Measurements from ENCODE around the gene ANTKMT. TPM values are rescaled to one million over a fixed set of nuclear protein-coding genes. Genes with fewer than 3 reads are reported as not detected.

The ANTKMT gene
- total RNA-seq, 2 experiments from 2014 or later = 8.1 TPM

DNA sequence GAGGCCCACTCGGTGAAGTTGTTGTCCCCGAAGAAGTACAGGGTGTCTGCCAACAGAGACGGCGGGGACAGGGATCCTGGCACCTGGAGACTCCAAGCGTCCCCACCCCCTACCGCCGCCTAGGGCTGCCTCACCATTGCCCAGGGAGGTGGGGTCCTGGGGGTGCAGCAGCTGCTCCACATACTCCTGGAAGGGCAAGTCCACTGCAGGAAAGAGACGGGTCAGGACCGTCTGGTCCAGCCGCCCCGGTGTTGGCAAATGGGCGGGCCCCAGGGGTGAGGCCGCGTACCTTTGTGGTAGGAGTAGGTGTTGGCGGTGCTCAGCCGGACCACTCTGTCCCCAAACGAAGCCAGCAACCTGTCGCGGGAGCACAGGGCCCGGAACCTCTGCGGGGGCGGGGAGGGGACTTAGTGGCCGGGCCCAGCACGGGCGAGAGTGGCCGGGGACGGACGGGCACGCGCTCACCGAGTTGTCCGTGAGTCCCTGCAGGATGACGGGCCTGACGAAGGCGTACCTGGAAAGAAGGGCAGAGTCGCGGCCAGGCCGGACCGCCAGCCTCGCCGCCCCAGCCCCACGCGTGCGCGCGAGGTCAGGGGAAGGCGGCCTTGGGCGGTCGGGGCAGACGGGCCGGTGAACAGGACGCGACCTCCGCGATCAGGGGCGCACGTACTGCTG, 37.4 kb upstream of the ANTKMT start:
- Histone ChIP-seq H3K27me3 (ENCODE audit: control insufficient read depth in 1 of 2, insufficient read depth in 2 of 2, low read length in 2 of 2) (no peaks in the 10 kb centered on the region), H3K4me3 (ENCODE audit: low read length) (peak overlapping the region; percentile 43), H3K9me3 (ENCODE audit: control insufficient read depth in 1 of 2, insufficient read depth in 1 of 2, low read length in 2 of 2) (no peaks in the 10 kb centered on the region), H3K27ac (ENCODE audit: low read depth in 1 of 2, low read length in 2 of 2) (peak overlapping the region; percentile 41 to 57), H3K36me3 (ENCODE audit: insufficient read depth, low read length) (peaks cover 29% of the 10 kb centered on the region), H3K4me1 (ENCODE audit: insufficient read depth, low read length) (peaks cover 66% of the 10 kb centered on the region)
- ChIA-PET CTCF (no interaction called here), POLR2A (interaction anchor here (0.9 to 1.9 kb wide), 6 partner anchors 8 to 296 kb away, joined by 3 to 12 read pairs (median 5); partner anchors contain the start of genes RHBDL1 and RHOT2)
- H3K9me3 Mint-ChIP-seq = no peaks in the 10 kb centered on the region
- TF ChIP-seq, protein P1, sequence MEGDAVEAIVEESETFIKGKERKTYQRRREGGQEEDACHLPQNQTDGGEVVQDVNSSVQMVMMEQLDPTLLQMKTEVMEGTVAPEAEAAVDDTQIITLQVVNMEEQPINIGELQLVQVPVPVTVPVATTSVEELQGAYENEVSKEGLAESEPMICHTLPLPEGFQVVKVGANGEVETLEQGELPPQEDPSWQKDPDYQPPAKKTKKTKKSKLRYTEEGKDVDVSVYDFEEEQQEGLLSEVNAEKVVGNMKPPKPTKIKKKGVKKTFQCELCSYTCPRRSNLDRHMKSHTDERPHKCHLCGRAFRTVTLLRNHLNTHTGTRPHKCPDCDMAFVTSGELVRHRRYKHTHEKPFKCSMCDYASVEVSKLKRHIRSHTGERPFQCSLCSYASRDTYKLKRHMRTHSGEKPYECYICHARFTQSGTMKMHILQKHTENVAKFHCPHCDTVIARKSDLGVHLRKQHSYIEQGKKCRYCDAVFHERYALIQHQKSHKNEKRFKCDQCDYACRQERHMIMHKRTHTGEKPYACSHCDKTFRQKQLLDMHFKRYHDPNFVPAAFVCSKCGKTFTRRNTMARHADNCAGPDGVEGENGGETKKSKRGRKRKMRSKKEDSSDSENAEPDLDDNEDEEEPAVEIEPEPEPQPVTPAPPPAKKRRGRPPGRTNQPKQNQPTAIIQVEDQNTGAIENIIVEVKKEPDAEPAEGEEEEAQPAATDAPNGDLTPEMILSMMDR (IDR thresholded peaks at IDR 0.05) = no peak
- H3K27ac Mint-ChIP-seq = peak overlapping the region; percentile 33
- H3K4me1 Mint-ChIP-seq (ENCODE audit: low read depth) = peaks cover 15% of the 10 kb centered on the region
- H3K27me3 Mint-ChIP-seq = no peaks in the 10 kb centered on the region
- intact Hi-C loops (cut with DNase I, micrococcal nuclease) = loop anchor here in 1 of 2 experiments (1.0 kb wide), 1 partner anchor 47 kb away; the partner anchor contains the start of gene METTL26
- ATAC-seq (ENCODE audit: poor library complexity) (no peak), DNase-seq (peak in 1 of 14 experiments; percentile 54)
- H3K36me3 Mint-ChIP-seq (ENCODE audit: low read depth) = peaks cover 19% of the 10 kb centered on the region
- peak overlapping the region; percentile 83 for H3K4me3 Mint-ChIP-seq

DNA sequence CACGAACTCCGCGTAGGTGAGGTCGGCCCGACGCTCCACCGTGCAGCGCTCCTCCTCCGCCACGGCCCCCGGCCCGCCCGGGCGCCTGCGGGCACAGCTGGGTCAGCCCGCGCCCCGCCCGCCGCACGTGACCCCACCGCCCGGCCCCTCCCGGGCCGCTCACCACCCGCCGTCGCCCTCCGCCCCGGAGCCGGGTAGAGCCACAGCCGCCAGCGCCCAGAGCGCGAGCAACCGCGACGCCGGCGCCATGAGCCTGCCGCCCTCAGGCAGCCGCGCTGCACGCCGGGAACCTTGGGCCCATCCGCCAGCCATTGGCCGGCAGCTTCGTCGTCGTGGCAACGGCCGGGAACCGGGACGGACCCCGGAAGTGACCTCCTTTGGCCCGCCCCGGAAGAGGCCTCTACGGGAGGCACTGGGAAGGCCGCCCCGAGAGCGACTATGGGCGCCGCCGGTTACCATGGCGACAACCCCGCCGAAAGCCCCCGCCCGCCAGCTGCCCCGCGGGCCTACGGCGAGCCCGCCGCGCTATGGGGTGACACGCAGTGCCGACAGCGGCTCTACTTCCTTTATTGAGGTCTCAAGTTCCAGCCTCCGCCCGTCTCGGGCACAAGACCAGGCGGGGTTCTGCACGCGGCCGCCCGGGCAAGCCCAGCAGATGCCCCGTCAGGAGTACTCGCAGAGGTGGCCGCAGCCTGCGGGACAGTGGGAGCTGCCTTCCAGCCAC, 36.7 kb upstream of the ANTKMT start, which contains the start of gene JMJD8:
Gene JMJD8, minus strand, starts transcription at position 264 of the 724 bp plus-strand sequence. Its CDS starts 15 bp downstream, at position 249.
- peak; percentile 90 to 99 (median 96) for DNase-seq
- peak within 1 kb of the TSS; percentile 83 for H3K4me3 Mint-ChIP-seq
- POLR2A ChIA-PET = interaction anchor here (0.9 to 1.9 kb wide), 6 partner anchors 9 to 295 kb away, joined by 3 to 12 read pairs (median 5); partner anchors contain the start of genes RHBDL1 and RHOT2
- Histone ChIP-seq H3K27me3 (ENCODE audit: control insufficient read depth in 1 of 2, insufficient read depth in 2 of 2, low read length in 2 of 2) (no peaks in the 10 kb centered on the region), H3K4me3 (ENCODE audit: low read length) (peak within 1 kb of the TSS; percentile 63), H3K36me3 (ENCODE audit: insufficient read depth, low read length) (peaks cover 29% of the 10 kb centered on the region), H3K27ac (ENCODE audit: low read depth in 1 of 2, low read length in 2 of 2) (peak within 1 kb of the TSS; percentile 62 to 70), H3K4me1 (ENCODE audit: insufficient read depth, low read length) (peaks cover 69% of the 10 kb centered on the region), H3K9me3 (ENCODE audit: control insufficient read depth in 1 of 2, insufficient read depth in 1 of 2, low read length in 2 of 2) (no peaks in the 10 kb centered on the region)
- H3K27ac Mint-ChIP-seq = peak within 1 kb of the TSS; percentile 42
- CTCF ChIA-PET = no interaction called here
- H3K36me3 Mint-ChIP-seq (ENCODE audit: low read depth) = peaks cover 19% of the 10 kb centered on the region
- H3K27me3 Mint-ChIP-seq = no peaks in the 10 kb centered on the region
- no peaks in the 10 kb centered on the region for H3K9me3 Mint-ChIP-seq
- TF ChIP-seq, protein P1 (IDR thresholded peaks at IDR 0.05) = no peak
- ATAC-seq (ENCODE audit: poor library complexity) = peak; percentile 59
- intact Hi-C loops (cut with DNase I, micrococcal nuclease) = loop anchor here in 1 of 2 experiments (1.0 kb wide), 1 partner anchor 48 kb away; the partner anchor contains the start of gene METTL26
- peaks cover 9% of the 10 kb centered on the region for H3K4me1 Mint-ChIP-seq (ENCODE audit: low read depth)

DNA sequence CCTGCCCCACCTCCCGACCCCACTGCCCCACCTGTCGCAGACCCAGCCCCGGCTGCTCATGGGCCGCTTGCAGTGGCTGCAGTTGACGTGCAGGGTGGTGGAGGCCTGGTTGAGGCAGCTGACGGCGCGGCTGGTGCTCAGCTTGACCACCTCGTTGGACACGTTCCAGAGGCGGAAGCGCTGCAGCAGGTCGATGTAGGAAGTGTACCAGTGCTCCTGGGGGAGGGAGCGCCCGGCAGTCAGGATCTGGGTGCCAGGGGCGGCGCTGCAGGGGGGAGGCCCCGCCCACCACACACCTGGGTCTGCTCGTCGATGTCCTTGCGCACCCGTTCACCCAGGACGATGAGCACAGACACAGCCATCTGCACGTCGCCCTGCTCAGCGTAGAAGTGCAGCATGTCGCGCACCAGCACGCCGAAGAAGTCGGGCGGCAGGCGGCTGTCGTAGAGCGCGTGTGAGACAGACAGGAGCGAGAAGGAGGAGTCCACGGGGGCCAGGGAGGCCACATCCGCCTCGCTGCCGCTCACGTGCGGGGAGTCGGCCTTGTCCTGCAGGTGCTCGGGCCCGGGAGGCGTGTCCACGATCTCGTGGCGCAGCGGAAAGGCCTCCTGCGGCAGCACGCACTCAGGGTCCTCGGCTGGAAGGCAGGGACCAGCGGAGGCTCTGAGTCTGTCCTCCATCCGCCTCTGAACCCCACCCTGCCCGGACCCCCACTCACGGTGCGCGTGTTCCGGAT, 35.8 kb upstream of the ANTKMT start:
- Mint-ChIP-seq H3K27ac (no peak overlapping the region), H3K27me3 (no peaks in the 10 kb centered on the region), H3K4me3 (no peak overlapping the region), H3K9me3 (no peaks in the 10 kb centered on the region), H3K36me3 (ENCODE audit: low read depth) (peaks cover 21% of the 10 kb centered on the region), H3K4me1 (ENCODE audit: low read depth) (peaks cover 13% of the 10 kb centered on the region)
- Histone ChIP-seq H3K27me3 (ENCODE audit: control insufficient read depth in 1 of 2, insufficient read depth in 2 of 2, low read length in 2 of 2) (no peaks in the 10 kb centered on the region), H3K4me3 (ENCODE audit: low read length) (no peak overlapping the region), H3K9me3 (ENCODE audit: control insufficient read depth in 1 of 2, insufficient read depth in 1 of 2, low read length in 2 of 2) (no peaks in the 10 kb centered on the region), H3K27ac (ENCODE audit: low read depth in 1 of 2, low read length in 2 of 2) (no peak overlapping the region), H3K4me1 (ENCODE audit: insufficient read depth, low read length) (peaks cover 70% of the 10 kb centered on the region), H3K36me3 (ENCODE audit: insufficient read depth, low read length) (peaks cover 29% of the 10 kb centered on the region)
- ATAC-seq (ENCODE audit: poor library complexity) = no peak
- DNase-seq = peak in 1 of 14 experiments; percentile 60
- ChIA-PET CTCF (no interaction called here), POLR2A (interaction anchor here (1.8 to 1.9 kb wide), 2 partner anchors 10 to 17 kb away, joined by 7 to 12 read pairs; partner anchors contain the start of gene RHOT2)
- intact Hi-C loops (cut with DNase I, micrococcal nuclease) = loop anchor here in 1 of 2 experiments (1.0 kb wide), 1 partner anchor 49 kb away; the partner anchor contains the start of gene METTL26
- TF ChIP-seq, protein P1 (IDR thresholded peaks at IDR 0.05) = no peak
